Hematopoietic multipotent progenitor cell treated with erythropoietin and hydrocortisone succinate and interleukin-3 and kit ligand, for 4 days (in vitro differentiated cells): ENCODE results near the gene MAN2A1.
"Not testable (repeated sequence)": the region's sequence is repeated elsewhere in the genome, so short reads cannot be mapped to it uniquely, and the experiment has no call there.

Source experiments
- DNase-seq: peaks from one replicate; pipeline ENCODE4 v3.0.0-alpha.2; 2015

MAN2A1 gene

GRCh38 chr5:109759306-109759705, 69.6 kb downstream of the MAN2A1 start:
- no peak for DNase-seq

- DNase-seq, result not testable (repeated sequence)
Observed at GRCh38 chr5:109760130-109760529, 70.4 kb downstream of the MAN2A1 start.

- peak; percentile 53 for DNase-seq
Observed at GRCh38 chr5:109762821-109763220, 73.1 kb downstream of the MAN2A1 start.

- DNase-seq, result no peak
Observed at GRCh38 chr5:109767184-109767995, 77.7 kb downstream of the MAN2A1 start.

- no peak for DNase-seq
Observed at GRCh38 chr5:109767997-109768396, 78.3 kb downstream of the MAN2A1 start.

GRCh38 chr5:109769597-109770291, 80.0 kb downstream of the MAN2A1 start:
- no peak for DNase-seq

GRCh38 chr5:109775130-109775529, 85.4 kb downstream of the MAN2A1 start:
- no peak for DNase-seq

- DNase-seq, result peak; percentile 75
Observed at GRCh38 chr5:109779036-109779735, 89.5 kb downstream of the MAN2A1 start.

GRCh38 chr5:109784687-109785086, 95.0 kb downstream of the MAN2A1 start:
- no peak for DNase-seq

- DNase-seq, result no peak
Observed at GRCh38 chr5:109786206-109786855, 96.6 kb downstream of the MAN2A1 start.

- no peak for DNase-seq
Observed at GRCh38 chr5:109788596-109788995, 98.9 kb downstream of the MAN2A1 start.

- DNase-seq, result no peak
Observed at GRCh38 chr5:109792613-109793012, 102.9 kb downstream of the MAN2A1 start.

- DNase-seq, result no peak
Observed at GRCh38 chr5:109803854-109804253, 114.1 kb downstream of the MAN2A1 start.

- no peak for DNase-seq
Observed at GRCh38 chr5:109805472-109805871, 115.7 kb downstream of the MAN2A1 start.

GRCh38 chr5:109805883-109806282, 116.2 kb downstream of the MAN2A1 start:
- no peak for DNase-seq

GRCh38 chr5:109812698-109813097, 123.0 kb downstream of the MAN2A1 start:
- no peak for DNase-seq

GRCh38 chr5:109816732-109817131, 127.0 kb downstream of the MAN2A1 start:
- no peak for DNase-seq

- peak; percentile 19 for DNase-seq
Observed at GRCh38 chr5:109819878-109820277, 130.2 kb downstream of the MAN2A1 start.

- no peak for DNase-seq
Observed at GRCh38 chr5:109823597-109823996, 133.9 kb downstream of the MAN2A1 start.

GRCh38 chr5:109825450-109825849, 135.7 kb downstream of the MAN2A1 start:
- DNase-seq, result no peak

- no peak for DNase-seq
Observed at GRCh38 chr5:109826426-109826825, 136.7 kb downstream of the MAN2A1 start.

GRCh38 chr5:109829331-109829730, 139.6 kb downstream of the MAN2A1 start:
- DNase-seq, result no peak

- DNase-seq, result peak; percentile 28
Observed at GRCh38 chr5:109830955-109831502, 141.3 kb downstream of the MAN2A1 start.
